ENCODE data around the gene PCDHGA3. TPM values are rescaled to one million over a fixed set of nuclear protein-coding genes. Genes with fewer than 3 reads are reported as not detected.

The PCDHGA3 gene
- total RNA-seq, 1 donor from 2014 or later, result 2.0 TPM

Other genes starting within 250 kb of the PCDHGA3 start
- 0.90 and 1.3 TPM in 2 replicates for gene PCDHB2, start 249.2 kb upstream of the PCDHGA3 start, total RNA-seq
- gene PCDHB3, start 243.4 kb upstream of the PCDHGA3 start, total RNA-seq, result 0.16 TPM in 1 of 2 replicates, not detected in the other
- gene PCDHB4, start 222.0 kb upstream of the PCDHGA3 start, total RNA-seq, result 0.18 and 0.97 TPM in 2 replicates
- 1.3 and 4.5 TPM in 2 replicates for gene PCDHB5, start 208.6 kb upstream of the PCDHGA3 start, total RNA-seq
- 0.49 TPM in 1 of 2 replicates, not detected in the other for gene PCDHB6, start 193.8 kb upstream of the PCDHGA3 start, total RNA-seq
- gene PCDHB7, start 171.2 kb upstream of the PCDHGA3 start, total RNA-seq, result 0.16 and 1.1 TPM in 2 replicates
- 0.49 TPM in 1 of 2 replicates, not detected in the other for gene PCDHB8, start 166.0 kb upstream of the PCDHGA3 start, total RNA-seq
- 0.54 TPM in 1 of 2 replicates, not detected in the other for gene PCDHB16, start 161.4 kb upstream of the PCDHGA3 start, total RNA-seq
- gene PCDHB9, start 156.7 kb upstream of the PCDHGA3 start, total RNA-seq, result under 0.01 TPM in 1 of 2 replicates, not detected in the other
- gene PCDHB10, start 151.5 kb upstream of the PCDHGA3 start, total RNA-seq, result 0.16 and 0.18 TPM in 2 replicates
- gene PCDHB11, start 144.2 kb upstream of the PCDHGA3 start, total RNA-seq, result 0.18 and 0.65 TPM in 2 replicates
- gene PCDHB12, start 135.1 kb upstream of the PCDHGA3 start, total RNA-seq, result 0.16 and 0.72 TPM in 2 replicates
- gene PCDHB13, start 129.9 kb upstream of the PCDHGA3 start, total RNA-seq, result 0.16 and 0.90 TPM in 2 replicates
- 0.54 and 1.5 TPM in 2 replicates for gene PCDHB14, start 120.5 kb upstream of the PCDHGA3 start, total RNA-seq
- gene PCDHB15, start 98.4 kb upstream of the PCDHGA3 start, total RNA-seq, result 1.8 TPM in 2 replicates
- gene SLC25A2, start 39.8 kb upstream of the PCDHGA3 start, total RNA-seq, result not detected in 2 replicates
- gene TAF7, start 23.0 kb upstream of the PCDHGA3 start, total RNA-seq, result 36.6 and 51.5 TPM in 2 replicates
- gene PCDHGA1, start 13.3 kb upstream of the PCDHGA3 start, total RNA-seq, result 0.54 and 0.65 TPM in 2 replicates
- 2.5 and 5.8 TPM in 2 replicates for gene PCDHGA2, start 5.1 kb upstream of the PCDHGA3 start, total RNA-seq
- gene PCDHGB1, start 6.3 kb downstream of the PCDHGA3 start, total RNA-seq, result 0.36 and 0.81 TPM in 2 replicates
- 4.7 and 6.3 TPM in 2 replicates for gene PCDHGA4, start 11.2 kb downstream of the PCDHGA3 start, total RNA-seq
- 1.6 and 3.2 TPM in 2 replicates for gene PCDHGB2, start 16.2 kb downstream of the PCDHGA3 start, total RNA-seq
- 0.32 and 2.2 TPM in 2 replicates for gene PCDHGA5, start 20.3 kb downstream of the PCDHGA3 start, total RNA-seq
- gene PCDHGB3, start 26.4 kb downstream of the PCDHGA3 start, total RNA-seq, result 1.8 and 2.4 TPM in 2 replicates
- 1.1 and 3.4 TPM in 2 replicates for gene PCDHGA6, start 30.1 kb downstream of the PCDHGA3 start, total RNA-seq
- 3.6 and 5.8 TPM in 2 replicates for gene PCDHGA7, start 38.9 kb downstream of the PCDHGA3 start, total RNA-seq
- gene PCDHGB4, start 43.9 kb downstream of the PCDHGA3 start, total RNA-seq, result 14.1 and 16.8 TPM in 2 replicates
- gene PCDHGA8, start 48.8 kb downstream of the PCDHGA3 start, total RNA-seq, result 0.18 and 1.8 TPM in 2 replicates
- gene PCDHGB5, start 54.1 kb downstream of the PCDHGA3 start, total RNA-seq, result 21.7 and 22.2 TPM in 2 replicates
- 1.4 and 2.6 TPM in 2 replicates for gene PCDHGA9, start 58.9 kb downstream of the PCDHGA3 start, total RNA-seq
- 1.4 and 2.1 TPM in 2 replicates for gene PCDHGB6, start 64.2 kb downstream of the PCDHGA3 start, total RNA-seq
- gene PCDHGA10, start 69.2 kb downstream of the PCDHGA3 start, total RNA-seq, result 3.4 and 5.0 TPM in 2 replicates
- 7.8 and 14.4 TPM in 2 replicates for gene PCDHGB7, start 73.8 kb downstream of the PCDHGA3 start, total RNA-seq
- 10.2 and 12.8 TPM in 2 replicates for gene PCDHGA11, start 77.2 kb downstream of the PCDHGA3 start, total RNA-seq
- gene PCDHGA12, start 86.7 kb downstream of the PCDHGA3 start, total RNA-seq, result 26.7 and 27.1 TPM in 2 replicates
- gene PCDHGC3, start 132.1 kb downstream of the PCDHGA3 start, total RNA-seq, result 40.8 and 83.1 TPM in 2 replicates
- under 0.01 and 0.18 TPM in 2 replicates for gene PCDHGC4, start 141.2 kb downstream of the PCDHGA3 start, total RNA-seq
- gene PCDHGC5, start 145.3 kb downstream of the PCDHGA3 start, total RNA-seq, result 0.54 and 0.65 TPM in 2 replicates

Data from cardiac atrium fibroblast (primary cell).